NCI-H526 (cell line): ENCODE results near the gene TRIM7.
A peak's percentile ranks its signal among the peaks of the same experiment; 100 is the strongest.
"Not testable (repeated sequence)": the region's sequence is repeated elsewhere in the genome, so short reads cannot be mapped to it uniquely, and the experiment has no call there.

Experiments
- DNase-seq, 2 experiments: peaks; one replicate each; lab custom pipeline; 2025; lab: John Stamatoyannopoulos, UW

TRIM7 gene

DNA sequence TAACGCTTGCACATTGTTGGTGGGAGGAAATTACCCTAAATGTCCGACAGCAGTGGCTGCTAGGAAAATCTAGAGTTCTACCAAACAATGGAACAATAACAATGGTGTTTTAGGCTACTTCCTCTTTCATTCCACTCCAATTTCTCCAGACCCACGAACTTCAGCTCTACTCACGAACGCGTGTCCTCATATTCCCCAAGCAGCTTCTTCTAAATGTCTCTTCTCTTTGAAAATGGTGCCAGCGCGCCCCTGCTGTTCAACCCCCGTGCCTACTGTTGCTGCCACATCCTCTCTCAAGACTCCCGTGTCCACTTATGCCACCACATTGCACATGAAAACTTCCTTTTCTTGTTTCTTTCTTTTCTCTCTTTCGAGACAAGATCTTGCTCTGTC is 32.0 kb downstream of the TRIM7 start:
- no peak for DNase-seq

DNA sequence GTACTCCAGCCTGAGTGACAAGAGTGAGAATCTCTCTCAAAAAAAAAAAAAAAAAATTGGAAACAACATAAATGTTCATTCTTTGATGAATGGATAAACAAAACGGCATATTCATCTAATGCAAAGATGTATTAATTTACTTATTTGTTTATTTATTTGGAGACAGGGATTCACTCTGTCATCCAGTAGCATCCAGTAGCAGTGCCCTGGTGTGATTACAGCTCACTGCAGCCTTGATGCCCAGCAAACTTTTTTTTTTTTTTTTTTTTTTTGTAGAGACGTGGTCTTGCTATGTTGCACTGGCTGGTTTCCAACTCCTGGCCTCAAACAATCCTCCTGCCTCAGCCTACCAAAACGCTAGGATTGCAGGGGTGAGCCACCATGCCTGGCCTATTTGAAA is 33.2 kb downstream of the TRIM7 start:
- DNase-seq: no peak

DNA sequence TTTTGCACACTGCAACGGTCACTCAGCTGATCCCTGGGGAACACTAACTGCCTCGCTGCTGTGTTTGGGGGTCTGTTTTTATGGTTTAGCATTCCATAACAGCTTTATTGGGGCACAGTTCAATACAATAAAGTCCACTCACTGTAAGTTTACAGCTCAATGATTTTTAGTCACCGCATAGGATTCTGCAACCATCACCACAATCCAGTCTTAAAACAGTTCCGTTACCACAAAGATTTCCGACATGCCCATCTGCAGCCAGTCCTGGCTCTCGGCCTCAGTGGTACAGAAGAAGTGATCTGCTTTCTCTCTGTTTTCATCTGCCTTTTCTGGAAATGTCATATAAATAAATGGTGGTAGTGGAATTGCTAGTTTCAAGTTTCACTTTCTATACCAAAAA is 34.0 kb downstream of the TRIM7 start:
- DNase-seq: no peak

DNA sequence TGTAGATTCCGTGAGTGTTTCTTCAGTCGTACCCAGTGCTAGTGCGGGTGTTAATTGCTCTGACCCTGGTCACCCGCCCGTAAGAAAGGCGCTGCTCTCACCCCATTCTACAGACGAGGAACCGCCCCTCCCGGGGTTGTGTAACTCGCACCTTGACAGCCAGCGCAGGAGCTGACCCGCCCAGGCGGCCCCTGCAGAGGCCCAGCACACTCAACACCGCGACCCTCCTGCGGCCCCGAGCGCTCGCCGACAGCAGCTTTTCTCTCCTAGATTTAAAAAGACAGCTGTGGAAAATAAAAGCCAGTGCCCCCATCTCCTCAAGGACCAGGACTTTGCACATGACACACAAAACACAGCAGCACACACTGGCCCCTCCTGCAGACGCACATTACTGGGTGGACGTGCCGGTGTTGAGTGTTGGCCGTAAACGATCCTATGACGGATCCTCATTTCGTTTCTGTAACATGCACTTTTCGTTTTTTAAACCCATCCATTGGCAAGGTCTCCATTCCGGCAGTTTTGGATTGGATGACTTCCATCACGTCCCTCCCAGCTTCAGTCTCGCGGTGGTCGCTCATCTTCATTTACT is 34.7 kb downstream of the TRIM7 start:
- no peak for DNase-seq

DNA sequence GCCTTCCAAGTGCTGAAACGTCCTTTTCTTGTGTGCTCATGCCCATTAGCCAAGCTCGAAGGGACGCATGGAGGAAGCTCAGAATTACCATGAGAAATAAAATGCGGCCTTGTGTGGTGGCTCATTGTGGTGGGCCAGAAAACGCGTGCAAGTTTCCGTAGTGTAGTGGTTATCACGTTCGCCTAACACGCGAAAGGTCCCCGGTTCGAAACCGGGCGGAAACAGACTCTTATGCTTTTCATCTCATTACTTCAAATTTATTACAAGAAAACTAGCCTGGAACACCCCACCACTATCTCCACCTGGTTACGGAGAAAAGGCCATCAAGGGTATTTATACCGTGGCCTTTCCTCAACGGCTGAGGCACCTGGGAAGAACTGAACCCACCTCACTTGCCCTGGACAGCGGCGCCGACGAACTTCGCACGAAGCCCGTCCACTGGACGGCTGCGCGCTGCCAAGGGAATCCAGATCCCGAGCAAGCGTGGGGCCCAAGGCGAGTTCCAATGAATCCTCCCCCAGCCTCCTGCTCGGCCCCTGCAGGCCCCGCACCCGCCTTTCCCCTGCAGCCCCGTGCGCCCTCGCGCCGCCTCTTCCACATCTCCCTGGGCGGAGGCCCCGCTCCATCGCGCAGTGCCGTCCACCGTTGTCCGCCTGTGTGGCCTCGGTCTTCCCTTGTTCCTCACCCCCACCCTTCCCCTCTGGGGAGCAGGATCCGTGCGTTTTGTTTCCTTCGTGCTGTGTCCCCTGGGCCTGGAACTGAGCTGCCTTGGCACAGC is 35.3 kb downstream of the TRIM7 start:
- DNase-seq: not testable (repeated sequence)

DNA sequence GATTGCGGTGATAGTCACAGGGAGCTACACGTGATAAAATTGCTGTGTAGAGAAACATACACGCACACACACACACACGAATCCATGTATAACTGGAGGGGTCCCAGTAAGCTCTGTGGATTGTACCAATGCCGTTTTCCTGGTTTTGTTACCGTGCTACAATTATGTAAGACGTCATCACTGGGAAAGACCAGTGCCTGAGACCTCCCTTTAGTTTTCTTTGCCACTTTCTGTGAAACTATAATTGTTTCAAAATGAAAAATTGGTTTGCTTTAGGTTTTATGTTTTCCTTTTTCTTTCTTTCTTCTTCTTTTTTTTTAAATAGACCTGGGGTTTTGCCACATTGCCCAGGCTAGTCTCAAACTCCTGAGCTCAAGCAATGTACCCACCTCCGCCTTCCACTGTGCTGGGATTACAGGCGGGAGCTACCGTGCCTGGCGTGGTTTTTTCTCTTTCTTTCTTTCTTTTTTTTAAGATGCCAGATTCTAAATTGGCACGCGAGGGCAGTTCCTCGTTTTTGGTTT is 36.3 kb downstream of the TRIM7 start:
- peak in 1 of 2 experiments; percentile 7 for DNase-seq

DNA sequence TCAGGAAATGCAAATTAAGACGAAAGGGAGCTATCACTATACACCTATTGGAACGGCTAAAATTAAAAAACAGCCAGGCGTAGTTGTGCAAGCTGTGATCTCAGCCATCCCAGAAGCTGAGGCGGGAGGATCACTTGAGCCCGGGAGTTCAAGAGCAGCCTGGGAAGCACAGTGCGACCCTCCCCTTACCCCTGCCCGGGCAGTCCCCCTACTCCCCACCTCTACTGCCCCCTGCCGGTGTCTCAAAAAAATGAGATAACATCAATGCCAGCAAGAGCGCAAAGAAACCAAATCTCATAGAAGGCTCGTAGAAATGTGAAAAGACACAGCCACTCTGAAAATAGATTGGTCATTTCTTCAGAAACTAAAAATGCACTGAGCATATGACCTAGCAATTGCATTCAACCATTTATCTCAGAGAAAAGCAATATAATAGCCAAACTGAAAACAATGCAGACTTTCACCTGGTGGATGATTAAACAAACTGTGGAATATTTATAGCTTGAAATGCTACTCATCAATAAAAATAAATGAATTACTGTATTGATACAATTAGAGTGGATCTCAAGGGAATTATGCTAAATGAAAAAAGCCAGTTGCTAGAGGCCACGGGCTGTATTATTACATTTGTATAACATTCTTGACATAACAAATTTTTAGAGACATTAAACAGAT is 37.0 kb downstream of the TRIM7 start:
- peak; percentile 44 to 60 for DNase-seq

DNA sequence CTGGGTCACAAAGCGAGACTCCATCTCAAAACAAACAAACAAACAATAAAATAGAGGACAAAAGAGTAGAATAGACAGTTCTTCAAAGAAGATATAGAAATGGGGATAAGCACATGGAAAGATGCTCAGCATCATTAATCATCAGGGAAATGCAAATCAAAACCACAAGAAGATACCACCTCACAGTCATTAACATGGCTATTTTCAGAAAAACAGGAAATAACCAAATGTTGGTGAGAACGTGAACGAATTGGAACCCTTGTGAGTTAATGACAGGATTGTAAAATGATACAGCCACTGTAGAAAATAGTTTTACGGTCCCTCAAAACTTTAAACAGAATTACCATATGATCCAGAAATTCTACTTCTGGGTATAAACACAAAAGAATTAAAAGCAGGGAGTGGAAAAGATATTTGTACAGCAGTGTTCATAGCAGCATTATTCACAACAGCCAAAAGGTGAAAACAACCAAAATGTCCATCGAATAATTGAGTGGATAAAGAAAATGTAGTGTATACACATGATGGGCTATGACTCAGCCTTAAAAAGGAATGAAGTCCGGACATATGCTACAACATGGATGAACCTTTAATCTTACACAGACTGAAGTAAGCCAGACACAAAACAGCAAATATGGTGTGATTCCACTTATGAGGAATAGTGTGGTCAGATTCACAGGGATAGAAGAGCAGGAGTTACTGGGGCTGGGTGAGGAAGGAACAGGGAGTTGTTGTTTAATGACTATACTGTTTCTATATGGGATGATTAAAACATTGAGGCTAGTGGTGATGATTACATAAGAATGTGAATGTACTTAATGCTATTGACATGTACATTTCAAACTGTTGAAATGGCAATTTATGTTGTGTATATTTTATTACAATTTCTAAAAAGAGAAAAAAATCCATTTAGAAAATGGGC is 37.9 kb downstream of the TRIM7 start:
- DNase-seq: peak; percentile 5 to 8

DNA sequence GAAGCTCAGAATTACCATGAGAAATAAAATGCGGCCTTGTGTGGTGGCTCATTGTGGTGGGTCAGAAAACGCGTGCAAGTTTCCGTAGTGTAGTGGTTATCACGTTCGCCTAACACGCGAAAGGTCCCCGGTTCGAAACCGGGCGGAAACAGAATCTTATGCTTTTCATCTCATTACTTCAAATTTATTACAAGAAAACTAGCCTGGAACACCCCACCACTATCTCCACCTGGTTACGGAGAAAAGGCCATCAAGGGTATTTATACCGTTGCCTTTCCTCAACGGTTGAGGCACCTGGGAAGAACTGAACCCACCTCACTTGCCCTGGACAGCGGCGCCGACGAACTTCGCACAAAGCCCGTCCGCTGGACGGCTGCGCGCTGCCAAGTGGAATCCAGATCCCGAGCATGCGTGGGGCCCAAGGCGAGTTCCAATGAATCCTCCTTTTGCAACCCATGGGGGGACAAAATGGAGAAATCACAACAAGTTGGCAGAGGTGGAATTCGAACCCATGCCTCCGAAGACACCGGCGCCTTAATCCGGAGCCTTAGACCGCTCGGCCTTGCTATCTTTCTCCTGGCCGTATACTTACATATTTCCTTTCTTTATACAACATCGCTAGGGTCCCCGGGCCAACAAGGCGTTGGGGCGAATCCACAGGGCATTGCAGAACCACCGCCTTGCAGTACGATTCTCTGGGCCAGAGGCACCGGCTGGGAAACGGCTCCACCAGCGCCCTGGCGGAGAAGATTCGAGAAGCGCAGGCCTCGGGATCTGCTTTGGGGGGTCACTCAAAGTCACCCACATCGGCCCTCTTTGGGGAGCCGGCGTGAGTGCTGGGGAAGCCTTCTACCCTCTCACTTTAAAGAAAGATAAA is 40.7 kb downstream of the TRIM7 start:
- no peak for DNase-seq

DNA sequence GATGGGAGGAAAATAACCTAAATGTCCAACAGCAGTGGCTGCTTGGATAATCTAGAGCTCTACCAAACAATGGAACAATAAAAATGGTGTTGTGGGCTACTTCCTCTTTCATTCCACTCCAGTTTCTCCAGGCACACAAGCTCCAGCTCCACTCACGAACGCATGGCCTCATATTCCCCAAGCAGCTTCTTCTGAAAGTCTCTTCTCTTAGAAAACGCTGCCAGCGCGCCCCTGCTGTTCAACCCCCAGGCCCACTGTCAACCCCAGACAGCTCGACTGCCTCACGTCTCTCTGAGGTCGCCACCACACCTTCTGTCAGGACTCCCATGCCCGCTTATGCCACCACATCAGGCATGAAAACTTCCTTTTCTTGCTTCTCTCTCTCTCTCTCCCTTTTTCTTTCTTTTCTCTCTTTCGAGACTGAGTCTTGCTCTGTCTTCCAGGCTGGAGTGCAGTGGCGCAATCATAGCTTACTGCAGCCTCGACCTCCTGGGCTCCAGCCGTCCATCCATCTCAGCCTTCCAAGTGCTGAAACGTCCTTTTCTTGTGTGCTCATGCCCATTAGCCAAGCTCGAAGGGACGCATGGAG is 41.4 kb downstream of the TRIM7 start:
- DNase-seq: no peak

DNA sequence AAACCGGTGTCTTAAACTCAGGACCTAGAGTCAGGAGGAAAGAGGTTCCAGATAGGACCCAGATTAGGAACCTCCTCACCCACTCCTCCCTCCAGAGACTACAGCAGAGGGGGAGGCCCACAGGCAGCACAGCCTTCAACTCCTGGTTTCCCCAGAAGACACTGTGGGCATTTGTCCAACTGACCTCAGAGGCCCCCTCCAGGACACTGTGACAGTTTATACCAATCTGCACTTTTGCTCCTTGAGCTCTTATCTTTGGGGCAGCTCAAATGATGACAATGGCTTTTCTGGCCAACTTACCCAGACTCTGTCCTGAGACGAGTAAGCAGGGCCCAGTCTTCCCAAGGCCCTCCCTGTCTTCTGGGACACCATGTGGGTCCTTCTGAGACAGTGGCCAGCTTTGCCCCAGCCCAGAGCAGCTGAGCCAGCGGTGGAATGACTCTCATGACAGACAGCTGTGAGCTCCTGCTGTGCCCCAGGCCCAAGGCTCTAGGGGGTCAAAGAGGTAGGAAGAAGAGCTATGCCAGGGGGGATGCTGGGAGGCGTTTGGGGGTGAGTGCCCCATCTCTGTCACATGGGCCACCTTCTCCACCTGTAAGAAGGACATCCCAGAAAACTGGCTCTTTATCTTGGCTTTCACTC is 43.3 kb downstream of the TRIM7 start:
- no peak for DNase-seq

DNA sequence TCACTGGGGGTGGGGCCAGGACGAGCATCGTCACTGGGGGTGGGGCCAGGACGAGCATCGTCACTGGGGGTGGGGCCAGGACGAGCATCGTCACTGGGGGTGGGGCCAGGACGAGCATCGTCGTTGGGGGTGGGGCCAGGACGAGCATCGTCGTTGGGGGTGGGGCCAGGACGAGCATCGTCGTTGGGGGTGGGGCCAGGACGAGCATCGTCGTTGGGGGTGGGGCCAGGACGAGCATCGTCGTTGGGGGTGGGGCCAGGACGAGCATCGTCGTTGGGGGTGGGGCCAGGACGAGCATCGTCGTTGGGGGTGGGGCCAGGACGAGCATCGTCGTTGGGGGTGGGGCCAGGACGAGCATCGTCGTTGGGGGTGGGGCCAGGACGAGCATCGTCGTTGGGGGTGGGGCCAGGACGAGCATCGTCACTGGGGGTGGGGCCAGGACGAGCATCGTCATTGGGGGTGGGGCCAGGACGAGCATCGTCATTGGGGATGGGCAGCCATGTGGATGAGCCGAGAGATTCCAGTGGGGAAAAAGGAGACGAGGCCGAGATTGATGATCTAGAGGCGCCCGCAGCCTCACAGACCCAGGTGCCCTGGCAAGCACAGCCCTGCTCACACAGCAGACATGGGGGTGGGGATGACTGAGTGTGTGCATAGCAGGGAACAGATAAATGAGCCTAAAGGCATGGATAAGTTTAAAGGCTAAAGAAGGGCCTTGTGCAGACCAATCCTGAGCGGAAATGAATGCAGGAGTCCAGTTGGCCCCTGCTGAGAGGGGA is 44.1 kb downstream of the TRIM7 start:
- DNase-seq: peak in 1 of 2 experiments; percentile 68

DNA sequence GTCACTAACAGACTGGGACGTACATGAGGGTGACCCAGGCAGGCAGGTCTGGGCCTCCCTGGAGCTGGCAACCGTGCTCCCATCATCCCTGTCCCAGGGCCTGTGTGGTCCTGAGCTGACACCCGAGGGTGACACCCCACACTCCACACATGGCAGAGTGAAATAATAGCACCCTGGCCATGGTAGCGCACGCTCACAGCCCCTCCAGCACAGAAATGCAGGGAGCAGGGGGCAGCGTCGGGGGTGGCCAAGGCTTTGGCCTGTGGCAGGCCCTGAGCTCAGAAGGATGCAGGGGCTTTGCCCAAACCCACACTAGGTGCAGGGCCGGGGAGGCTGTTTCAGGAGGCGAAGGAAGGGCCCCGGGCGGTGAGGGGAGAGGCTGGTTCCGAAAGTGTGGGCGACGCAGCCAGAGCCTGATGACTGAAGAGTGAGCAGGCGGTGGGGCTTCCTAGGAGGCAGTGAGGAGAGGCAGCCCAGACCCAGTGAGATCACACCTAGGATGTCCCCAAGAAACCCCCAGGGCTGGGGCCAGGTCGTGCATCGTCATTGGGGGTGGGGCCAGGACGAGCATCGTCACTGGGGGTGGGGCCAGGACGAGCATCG is 44.7 kb downstream of the TRIM7 start:
- peak; percentile 55 to 57 for DNase-seq

DNA sequence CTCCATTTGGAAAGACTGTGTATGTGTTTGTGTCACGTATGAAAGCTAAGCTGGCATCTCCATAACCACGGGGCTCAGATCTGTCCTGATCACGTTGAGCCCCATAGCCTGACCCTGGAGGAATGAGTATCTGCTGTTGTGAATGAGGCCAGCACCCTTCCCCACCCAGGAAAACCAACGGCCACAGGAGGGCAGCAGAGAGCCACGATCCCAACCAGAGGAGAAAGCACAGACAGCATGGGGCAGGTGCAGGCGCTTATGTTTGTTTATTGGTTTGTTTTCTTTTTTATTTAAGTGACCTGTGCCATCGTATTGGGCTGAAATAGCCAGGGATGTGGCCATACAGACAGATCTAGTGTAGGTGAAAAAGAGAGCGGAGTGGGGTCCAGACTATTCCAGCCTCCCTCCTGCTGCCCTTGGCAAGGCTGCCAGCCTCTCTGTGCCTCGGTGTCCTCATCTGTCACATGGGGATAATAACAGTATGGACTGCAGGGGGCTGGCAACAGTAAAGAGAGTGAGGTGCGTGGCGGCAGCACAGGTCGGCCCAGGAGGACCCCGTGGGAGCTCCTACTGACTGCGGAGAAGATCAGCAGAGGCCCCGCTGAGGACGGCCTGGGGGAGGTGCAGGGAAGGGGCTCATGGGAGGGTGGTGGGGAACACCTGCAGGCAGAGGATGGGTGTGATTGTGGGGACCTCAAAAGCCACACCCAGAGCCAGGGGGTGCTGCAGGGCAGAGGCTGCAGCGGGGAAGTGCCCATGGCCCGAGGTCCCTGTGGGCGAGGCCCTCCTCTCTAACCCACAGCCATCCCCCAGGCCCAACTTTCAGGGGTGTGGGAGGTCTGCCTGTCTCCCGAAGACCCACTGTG is 45.5 kb downstream of the TRIM7 start:
- peak; percentile 60 to 79 for DNase-seq

DNA sequence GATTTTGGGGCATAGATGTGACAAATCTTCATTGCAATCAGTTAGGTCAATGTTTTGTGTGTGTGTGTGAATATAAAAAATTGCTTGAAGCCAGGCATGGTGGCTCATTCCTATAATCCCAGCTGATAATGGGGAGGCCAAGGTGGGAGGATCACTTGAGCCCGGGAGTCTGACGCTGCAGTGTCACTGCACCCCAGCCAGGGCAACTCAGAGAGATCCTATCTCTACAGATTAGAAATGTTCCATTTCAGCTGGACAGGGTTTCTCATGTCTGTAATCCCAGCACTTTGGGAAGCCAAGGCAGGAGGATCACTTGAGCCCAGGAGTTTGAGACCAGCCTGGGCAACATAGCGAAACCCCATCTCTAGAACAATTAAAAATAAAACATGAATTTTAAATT is 46.1 kb downstream of the TRIM7 start:
- DNase-seq: no peak

DNA sequence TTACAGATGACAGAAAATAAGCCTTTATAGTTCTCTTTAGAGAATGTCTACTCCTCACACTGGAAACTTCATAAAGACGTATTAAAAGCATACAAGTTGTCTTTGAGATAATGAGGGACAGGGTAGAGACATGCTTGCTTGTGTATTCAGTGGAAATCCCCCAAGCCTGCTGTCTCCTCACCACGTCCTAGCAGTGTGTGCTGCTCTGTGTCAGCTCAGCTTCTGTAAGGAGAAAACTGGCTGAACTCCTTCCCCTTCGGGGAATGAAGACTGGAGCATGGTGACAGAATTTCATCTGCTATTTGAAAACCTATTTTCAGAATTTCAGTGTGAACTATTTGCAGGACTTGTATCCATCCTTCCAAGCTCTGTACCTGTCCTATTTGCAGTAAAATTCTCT is 48.2 kb downstream of the TRIM7 start:
- DNase-seq: no peak

DNA sequence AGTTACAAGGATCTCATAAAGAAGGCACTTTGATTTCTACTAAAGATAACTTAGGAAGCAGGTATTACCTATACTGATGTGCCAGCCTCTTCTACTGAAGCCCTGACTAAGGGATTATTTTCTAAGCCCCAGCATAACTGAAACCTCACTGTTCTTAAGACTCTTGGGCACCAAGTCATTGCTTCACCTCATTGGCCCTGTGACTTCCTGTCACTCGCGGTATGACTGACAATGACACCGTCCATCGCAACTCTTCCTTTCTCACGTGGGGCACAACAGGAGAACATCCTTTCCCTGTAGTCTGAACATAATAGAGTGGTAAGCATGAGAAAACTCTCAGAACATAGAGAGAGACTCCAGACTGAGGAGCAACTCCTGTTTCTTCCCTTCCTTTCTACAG is 51.2 kb downstream of the TRIM7 start:
- no peak for DNase-seq

DNA sequence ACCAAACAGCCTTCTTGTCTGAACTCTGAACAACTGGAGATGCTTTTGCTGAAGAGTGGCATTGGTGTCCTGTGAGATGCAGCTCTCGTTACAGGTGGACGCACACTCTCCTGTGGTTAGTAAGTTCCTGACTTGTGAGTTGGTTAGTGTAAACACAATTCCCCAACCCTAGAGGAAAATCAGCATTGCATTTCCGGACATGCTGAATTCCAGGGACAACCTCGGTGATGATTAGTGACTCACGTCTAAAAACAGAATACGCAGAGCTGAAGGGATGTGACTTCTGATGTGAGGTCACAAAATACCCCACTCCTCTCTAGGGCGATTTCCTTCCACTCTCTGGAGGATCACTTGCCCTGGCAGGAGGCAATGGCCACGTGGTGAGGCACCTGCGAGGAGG is 52.6 kb downstream of the TRIM7 start:
- DNase-seq: no peak
